GM21825 (cell line): Measurements from ENCODE around the gene DCHS2.

Experiments used
- ATAC-seq: cut with Tn5 transposase; IDR thresholded peaks from one replicate; pipeline ENCODE4 v1.9.1; 2021; ENCODE audit warnings: mild to moderate bottlenecking, moderate library complexity; ENCODE audit not compliant: unreplicated experiment

The DCHS2 gene

GRCh38 chr4:154455111-154455510 lies 36.5 kb downstream of the DCHS2 start:
- no peak for ATAC-seq

DNA sequence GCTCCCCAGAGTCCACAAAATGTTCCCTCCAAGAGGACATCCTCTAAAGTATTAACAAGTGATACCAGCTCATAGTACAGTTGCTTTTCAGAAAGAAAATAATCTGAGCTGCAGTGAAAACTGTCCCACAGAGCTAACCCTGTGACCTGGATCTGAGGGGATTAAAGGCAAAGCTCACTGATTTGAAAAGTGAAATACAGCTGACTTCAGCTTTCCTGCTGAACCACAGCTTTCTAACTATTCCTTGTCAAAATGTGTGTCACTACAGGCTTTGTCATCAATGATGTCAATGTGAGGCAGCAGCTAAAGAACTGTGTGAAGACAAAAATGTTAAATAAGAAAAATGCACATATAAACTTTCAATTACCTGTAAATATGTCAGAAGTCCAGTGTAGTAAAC lies 36.9 kb downstream of the DCHS2 start:
- no peak for ATAC-seq

DNA sequence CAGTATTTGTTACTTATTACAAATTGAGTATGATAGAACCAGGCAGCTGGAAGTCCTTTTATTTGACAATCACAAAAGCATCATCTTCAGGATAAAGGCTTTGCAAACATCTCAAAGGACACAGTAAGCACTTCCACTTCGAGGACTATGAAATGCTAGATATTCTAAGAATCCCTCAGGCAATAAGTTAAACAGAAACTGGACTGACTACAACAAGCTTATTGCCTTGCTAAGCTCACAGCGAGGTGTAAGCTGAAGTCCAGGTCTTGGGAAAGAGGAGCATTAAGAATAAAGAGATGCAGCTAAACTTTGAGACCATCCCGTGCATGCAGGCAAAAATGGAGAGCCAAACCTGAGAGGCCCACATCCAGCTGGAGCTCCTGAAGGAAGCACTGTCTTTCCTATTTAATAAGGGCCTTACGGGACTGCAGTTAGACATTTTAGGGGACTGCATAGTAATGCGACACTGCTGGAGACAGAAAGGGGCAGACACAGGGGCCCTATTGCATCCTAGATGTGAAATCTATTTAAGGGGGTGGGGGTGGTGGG lies 38.7 kb downstream of the DCHS2 start:
- ATAC-seq = no peak

DNA sequence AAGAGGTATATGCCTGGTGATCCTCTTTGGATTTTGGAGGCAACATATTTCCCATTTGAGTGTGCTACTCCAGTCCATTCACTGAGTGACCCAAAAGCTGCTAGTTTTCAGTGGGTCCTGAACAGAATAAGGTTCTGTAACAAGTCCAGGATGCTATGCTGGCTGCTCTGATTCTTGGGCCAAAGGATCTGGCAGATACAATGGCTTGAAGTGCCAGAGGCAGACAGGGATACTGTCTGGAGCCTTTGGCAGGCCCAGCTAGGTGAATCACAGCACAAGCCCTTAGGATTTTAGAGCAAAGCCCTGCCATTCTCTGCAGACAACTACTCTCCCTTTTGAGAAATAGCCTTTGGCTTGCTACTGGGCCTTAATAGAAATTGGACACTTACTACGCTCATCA lies 40.6 kb downstream of the DCHS2 start:
- no peak for ATAC-seq

DNA sequence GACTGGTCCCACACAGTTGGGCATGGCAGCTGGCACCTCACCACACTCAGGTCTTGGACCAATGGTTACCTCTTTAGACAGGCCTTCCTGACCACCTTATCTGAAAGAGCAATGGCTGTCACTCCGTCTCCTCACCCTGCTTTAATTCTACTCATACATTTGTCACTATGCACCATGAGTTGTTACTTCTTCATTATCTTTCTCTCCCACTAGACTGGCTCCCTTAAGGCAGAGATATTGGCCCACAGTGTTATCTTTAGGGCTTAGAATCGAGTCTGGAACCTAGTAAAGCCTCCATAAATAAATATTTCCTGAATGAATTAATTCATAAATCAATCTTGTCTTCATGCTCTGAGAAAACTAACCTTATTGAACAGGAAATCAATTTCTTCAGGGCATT lies 46.6 kb downstream of the DCHS2 start:
- no peak for ATAC-seq

DNA sequence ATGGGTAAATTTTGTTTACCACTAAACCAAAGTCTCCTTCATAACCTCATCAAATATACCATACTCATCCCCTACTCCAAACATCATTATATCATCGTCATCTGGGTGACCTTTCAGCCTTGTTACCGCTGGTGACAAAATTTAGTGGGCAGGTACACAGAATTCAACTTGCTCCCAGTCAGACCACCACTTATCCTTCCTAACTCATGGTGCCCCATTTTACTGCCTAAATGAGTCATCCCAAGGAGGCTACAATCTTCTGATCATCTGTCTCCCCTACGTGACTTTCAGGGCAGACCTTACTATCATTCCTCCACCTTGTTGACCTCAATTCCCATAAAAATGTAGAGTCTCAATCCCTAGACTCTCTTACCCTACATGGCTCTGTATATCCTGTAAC lies 49.6 kb downstream of the DCHS2 start:
- ATAC-seq = no peak

DNA sequence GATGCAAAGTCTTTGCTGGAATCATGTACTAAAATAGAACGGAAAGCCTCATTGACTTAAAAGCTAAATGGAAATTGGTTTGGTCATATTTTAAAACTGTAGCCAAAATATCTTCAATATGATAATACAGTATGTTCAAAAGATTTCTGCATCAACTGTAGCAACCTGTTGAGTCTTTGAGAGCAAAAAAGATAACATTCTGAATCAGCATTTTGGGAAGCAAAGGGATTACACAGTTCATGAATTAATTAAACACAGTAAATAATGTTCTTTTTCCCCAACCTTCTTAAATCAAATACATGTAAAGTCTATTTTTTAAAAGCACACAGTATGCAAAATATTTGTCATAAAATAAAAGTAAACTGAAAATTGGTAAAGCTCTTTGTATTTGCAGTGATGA lies 50.5 kb downstream of the DCHS2 start:
- no peak for ATAC-seq

DNA sequence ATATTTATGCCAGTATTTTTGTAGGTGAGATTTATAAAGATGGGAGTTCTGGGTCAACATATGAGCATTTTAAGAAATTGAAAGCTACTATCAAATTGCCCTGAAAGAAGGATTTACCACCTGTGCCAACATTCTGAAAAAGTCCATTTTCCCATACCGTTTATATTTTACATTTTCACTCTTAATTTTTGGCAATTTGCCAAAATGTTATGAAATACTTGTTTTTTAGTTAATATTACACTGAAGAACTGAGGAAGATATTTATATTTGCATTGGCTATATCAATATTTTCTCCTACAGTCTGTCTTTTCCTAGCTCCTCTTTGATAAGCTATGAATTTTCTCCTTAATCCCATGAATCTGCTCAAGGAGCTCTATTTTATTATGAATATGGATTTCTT lies 52.4 kb downstream of the DCHS2 start:
- ATAC-seq = no peak

GRCh38 chr4:154435895-154436294 lies 55.7 kb downstream of the DCHS2 start:
- ATAC-seq = peak; percentile 55

DNA sequence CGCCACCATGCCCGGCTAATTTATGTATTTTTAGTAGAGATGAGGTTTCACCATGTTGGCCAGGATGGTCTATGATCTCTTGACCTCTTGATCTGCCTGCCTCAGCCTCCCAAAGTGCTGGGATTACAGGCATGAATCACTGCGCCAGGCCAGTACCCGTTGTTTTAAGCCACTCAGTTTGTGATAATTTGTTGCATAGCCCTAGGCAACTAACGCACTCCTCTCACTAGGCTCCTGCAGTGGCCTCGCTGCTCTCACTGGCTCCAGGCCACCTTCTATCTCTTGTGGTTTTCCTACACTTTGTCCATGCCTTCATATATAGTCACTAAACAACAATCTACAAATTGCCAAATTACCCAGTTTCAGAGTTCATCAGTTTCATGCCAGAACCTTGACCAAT lies 58.1 kb downstream of the DCHS2 start:
- ATAC-seq = no peak

GRCh38 chr4:154429176-154429575 lies 62.4 kb downstream of the DCHS2 start:
- no peak for ATAC-seq

GRCh38 chr4:154427149-154427548 lies 64.5 kb downstream of the DCHS2 start:
- ATAC-seq = no peak

- no peak for ATAC-seq
Observed at GRCh38 chr4:154425514-154425913, 66.1 kb downstream of the DCHS2 start.

DNA sequence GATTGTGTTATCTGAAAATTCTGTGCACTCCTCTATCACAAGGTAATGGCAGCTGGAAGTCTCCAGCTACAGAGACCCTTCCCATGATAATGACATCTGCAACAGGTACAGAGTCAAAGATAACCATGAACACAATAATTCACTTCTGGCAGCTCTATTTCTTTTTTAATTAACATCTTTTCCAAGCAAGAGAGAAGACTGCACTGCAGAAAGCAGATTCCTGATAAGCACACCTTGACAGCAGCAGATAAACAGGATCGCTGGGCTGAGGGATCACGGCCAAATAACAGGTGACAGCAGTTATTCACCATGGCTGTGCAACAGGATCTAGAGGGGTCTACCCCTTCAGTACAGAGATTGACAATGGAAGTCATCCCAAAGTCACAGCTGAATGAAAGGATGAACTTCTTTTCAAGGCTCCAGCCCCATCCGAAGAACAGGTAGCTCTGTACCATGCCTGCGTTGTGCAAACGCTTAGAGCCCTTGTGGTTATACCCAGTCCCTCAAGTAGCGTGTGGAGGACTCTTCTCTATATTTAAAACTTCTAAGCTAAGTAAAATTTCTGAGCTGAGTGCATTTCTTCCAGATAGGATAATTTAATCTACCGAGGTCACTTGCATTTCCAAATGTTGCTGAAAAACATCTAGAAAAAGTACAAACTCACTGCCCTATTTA lies 66.7 kb downstream of the DCHS2 start:
- ATAC-seq = no peak

GRCh38 chr4:154422152-154422551 lies 69.4 kb downstream of the DCHS2 start:
- peak; percentile 38 for ATAC-seq

DNA sequence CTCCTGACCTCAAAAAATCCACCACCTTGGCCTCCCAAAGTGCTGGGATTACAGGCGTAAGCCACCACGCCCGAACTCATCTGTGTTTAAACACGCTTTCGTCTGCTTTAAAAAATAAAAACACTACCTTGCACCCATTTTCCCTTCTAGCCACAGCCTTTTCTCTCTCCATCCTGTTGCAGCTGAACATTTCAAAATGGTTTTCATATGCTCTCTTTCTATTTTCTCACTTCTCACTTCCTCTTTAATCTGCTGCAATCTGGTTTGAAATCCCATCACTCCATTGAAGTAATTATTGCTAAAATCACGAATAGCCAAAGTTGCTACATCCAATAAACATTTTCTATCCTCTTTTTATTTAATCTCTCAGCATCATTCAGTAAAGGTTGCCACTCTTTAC lies 70.0 kb downstream of the DCHS2 start:
- ATAC-seq = peak; percentile 65

- no peak for ATAC-seq
Observed at GRCh38 chr4:154417373-154417673, 74.3 kb downstream of the DCHS2 start.

DNA sequence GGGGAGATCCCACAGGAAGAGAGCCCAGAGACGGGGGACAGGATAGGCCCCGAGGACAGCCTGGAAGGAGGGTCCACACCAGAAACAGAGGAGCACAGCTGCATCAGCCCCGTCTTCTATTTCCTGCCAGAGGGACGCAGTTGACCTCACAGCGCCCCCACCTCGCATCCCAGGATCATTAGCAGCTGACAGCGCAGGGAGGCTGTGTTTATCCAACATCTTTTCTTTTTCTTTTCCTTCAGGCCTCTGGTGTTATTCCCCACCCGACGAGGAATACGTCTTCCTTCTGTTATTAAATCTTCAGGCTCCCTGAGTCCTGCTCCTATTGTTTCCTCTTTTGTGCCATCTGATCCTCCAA lies 75.4 kb downstream of the DCHS2 start:
- ATAC-seq = peak; percentile 44

DNA sequence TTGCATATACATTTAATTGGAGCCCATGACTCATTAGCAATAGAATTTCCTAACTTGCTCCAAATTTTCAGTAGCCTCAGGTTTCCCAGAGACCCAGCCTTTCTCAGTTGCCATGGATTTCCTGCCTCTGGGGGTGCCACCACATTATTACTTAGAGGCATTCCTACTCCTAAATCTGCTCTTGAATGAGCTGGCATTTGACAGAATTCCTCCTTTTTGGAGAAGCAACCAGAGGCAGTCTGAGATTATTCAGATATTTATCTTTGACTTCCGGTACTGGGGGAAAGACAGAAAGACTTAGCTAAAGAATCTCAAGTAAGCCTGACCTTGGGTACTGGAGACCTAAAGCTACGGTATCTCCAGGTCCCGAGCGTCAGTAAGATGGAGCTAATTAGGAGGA lies 76.3 kb downstream of the DCHS2 start:
- no peak for ATAC-seq

DNA sequence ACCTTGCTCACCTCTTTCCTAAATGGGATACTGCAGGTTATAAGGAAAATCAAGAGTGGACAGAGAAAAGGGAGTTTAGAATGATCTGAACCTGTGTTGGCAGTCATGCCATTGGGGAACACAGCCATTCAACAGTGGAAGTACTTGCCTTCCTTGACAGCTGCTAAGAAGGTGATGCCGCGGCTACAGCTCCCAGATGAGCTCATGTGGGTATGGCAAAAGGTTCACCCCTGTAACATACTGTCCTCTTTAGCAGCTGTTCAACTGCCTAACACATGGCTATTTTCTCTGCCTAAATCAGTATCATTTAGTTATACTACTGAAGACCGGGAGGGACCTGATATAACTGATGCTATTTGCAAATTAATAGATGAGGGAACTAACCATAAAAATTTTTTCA lies 76.8 kb downstream of the DCHS2 start:
- ATAC-seq = no peak

DNA sequence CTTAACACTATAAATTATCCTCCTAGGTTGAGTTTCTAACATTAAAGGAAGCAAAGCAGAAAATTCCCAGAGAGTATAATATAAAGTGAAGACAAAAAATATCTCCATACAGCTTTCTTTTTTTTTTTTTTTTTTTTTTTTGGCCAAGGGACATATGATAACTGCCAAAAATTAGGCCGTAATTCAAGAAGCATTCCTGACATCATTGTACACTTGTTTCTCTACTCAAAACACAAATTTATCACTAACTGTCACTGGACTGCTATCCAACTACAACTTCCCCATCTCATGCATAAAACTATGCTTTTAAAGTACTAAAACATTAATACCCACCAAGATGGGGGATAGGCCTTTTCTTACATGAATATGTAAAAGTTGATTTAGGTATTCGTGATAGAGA lies 77.2 kb downstream of the DCHS2 start:
- no peak for ATAC-seq

GRCh38 chr4:154407443-154407842 lies 84.2 kb downstream of the DCHS2 start:
- no peak for ATAC-seq

- ATAC-seq = peak; percentile 85
Observed at GRCh38 chr4:154406018-154406795, 85.4 kb downstream of the DCHS2 start.
